Ascending aorta (tissue), 2 donors: ENCODE measurements around the gene GHRL. TPM values are rescaled to one million over a fixed set of nuclear protein-coding genes. Genes with fewer than 3 reads are reported as not detected.
"Not testable (repeated sequence)": the region's sequence is repeated elsewhere in the genome, so short reads cannot be mapped to it uniquely, and the experiment has no call there.

Experiments used
- DNase-seq, 2 donors: peaks; one replicate each; pipeline ENCODE4 v3.0.0-alpha.2; 2019; ENCODE audit warnings: low spot score in 2 of 2
- H3K27ac ChIP-seq, 2 donors: fragments of 200-600 bp; sonication (generic); one replicate each; pipeline ENCODE4 v1.5.1; 2016 to 2017; ENCODE audit warnings: mild to moderate bottlenecking in 1 of 2
- H3K27me3 ChIP-seq: fragments of 200-600 bp; sonication (generic); one replicate; pipeline ENCODE4 v1.5.1; 2017
- H3K36me3 ChIP-seq, 2 donors: fragments of 200-600 bp; sonication (generic); one replicate each; pipeline ENCODE4 v1.5.1; 2016
- H3K4me1 ChIP-seq, 2 donors: fragments of 200-600 bp; sonication (generic); one replicate each; pipeline ENCODE4 v1.5.1; 2016 to 2017; ENCODE audit warnings: mild to moderate bottlenecking in 1 of 2
- H3K4me3 ChIP-seq, 2 donors: fragments of 200-600 bp; sonication (generic); one replicate each; pipeline ENCODE4 v1.5.1; 2016 to 2017; ENCODE audit warnings: mild to moderate bottlenecking in 1 of 2
- H3K9me3 ChIP-seq, 2 donors: fragments of 200-600 bp; sonication (generic); one replicate each; pipeline ENCODE4 v1.5.1; 2016
- CTCF ChIP-seq, 3 experiments: fragments of 200-600 bp in 2 of 3; fragments of 450-650 bp in 1 of 3; sonication (generic) in 2 of 3; IDR thresholded peaks; one replicate each; pipeline ENCODE4 v1.5.1; 2016 to 2019; ENCODE audit warnings: antibody characterized with exemption in 3 of 3, mild to moderate bottlenecking in 1 of 3, moderate library complexity in 1 of 3
- intact Hi-C: fragments of 100-400 bp; cut with DNase I; formaldehyde crosslinking; loops from one replicate; pipeline ENCODE4 v1.15.1; 2023
- total RNA-seq: library from RNA; depleted of rRNA; stranded (reverse); fragments of >200 nt; gene quantifications from one replicate; pipeline ENCODE4 v1.1.0, GENCODE V29; 2016

Gene GHRL
- total RNA-seq, 1 donor from 2014 or later: not detected

- no peak overlapping the region for H3K27ac ChIP-seq
- TF ChIP-seq CTCF (IDR thresholded peaks at IDR 0.05): no peak
- intact Hi-C loops: no loop called here
- H3K9me3 ChIP-seq: no peaks in the 10 kb centered on the region
- no peaks in the 10 kb centered on the region for H3K27me3 ChIP-seq
- H3K36me3 ChIP-seq: peaks cover 48 to 60% of the 10 kb centered on the region in 2 donors
- no peak overlapping the region for H3K4me3 ChIP-seq
- no peaks in the 10 kb centered on the region for H3K4me1 ChIP-seq
- DNase-seq: no peak
Measured at GRCh38 chr3:10299175-10299574, 6.4 kb upstream of the GHRL start.

- H3K4me3 ChIP-seq, H3K9me3 ChIP-seq, H3K4me1 ChIP-seq, H3K27me3 ChIP-seq, intact Hi-C loops, DNase-seq, H3K27ac ChIP-seq: not testable (repeated sequence)
- H3K36me3 ChIP-seq: peaks cover 37 to 50% of the 10 kb centered on the region in 2 donors
Measured at GRCh38 chr3:10298064-10298463, 5.3 kb upstream of the GHRL start.

GRCh38 chr3:10294030-10294586, 1.4 kb upstream of the GHRL start:
- peaks cover 10 to 26% of the 10 kb centered on the region in 2 donors for H3K36me3 ChIP-seq
- no peak for DNase-seq
- no peak for TF ChIP-seq CTCF (IDR thresholded peaks at IDR 0.05)

GRCh38 chr3:10291641-10292040, 1.1 kb downstream of the GHRL start:
- Histone ChIP-seq H3K36me3 (peaks cover 28 to 30% of the 10 kb centered on the region in 2 donors), H3K27ac (no peak overlapping the region), H3K9me3 (no peaks in the 10 kb centered on the region), H3K27me3 (no peaks in the 10 kb centered on the region), H3K4me3 (no peak overlapping the region), H3K4me1 (no peaks in the 10 kb centered on the region)
- no peak for TF ChIP-seq CTCF (IDR thresholded peaks at IDR 0.05)
- no peak for DNase-seq
- intact Hi-C loops: no loop called here

More at GRCh38 chr3:10294030-10294586, 1.4 kb upstream of the GHRL start:
- no peak overlapping the region for H3K27ac ChIP-seq
- no peaks in the 10 kb centered on the region for H3K9me3 ChIP-seq
- no peaks in the 10 kb centered on the region for H3K4me1 ChIP-seq
- H3K4me3 ChIP-seq: no peak overlapping the region
- H3K27me3 ChIP-seq: no peaks in the 10 kb centered on the region
- intact Hi-C loops: no loop called here

- H3K4me1 ChIP-seq: no peaks in the 10 kb centered on the region
- H3K27ac ChIP-seq: no peak overlapping the region
- H3K36me3 ChIP-seq: peaks cover 32 to 34% of the 10 kb centered on the region in 2 donors
- no peaks in the 10 kb centered on the region for H3K9me3 ChIP-seq
- no peak overlapping the region for H3K4me3 ChIP-seq
- intact Hi-C loops: no loop called here
- DNase-seq: no peak
- TF ChIP-seq CTCF (IDR thresholded peaks at IDR 0.05): no peak
- H3K27me3 ChIP-seq: no peaks in the 10 kb centered on the region
Measured at GRCh38 chr3:10290481-10291176, 2.1 kb downstream of the GHRL start.

GRCh38 chr3:10289787-10290355, 2.9 kb downstream of the GHRL start:
- Histone ChIP-seq H3K4me3 (no peak overlapping the region), H3K27ac (no peak overlapping the region), H3K4me1 (no peaks in the 10 kb centered on the region), H3K9me3 (no peaks in the 10 kb centered on the region), H3K27me3 (no peaks in the 10 kb centered on the region), H3K36me3 (peaks cover 32 to 42% of the 10 kb centered on the region in 2 donors)
- no peak for DNase-seq
- intact Hi-C loops: no loop called here
- TF ChIP-seq CTCF (IDR thresholded peaks at IDR 0.05): no peak
